Forelimb muscle (tissue), 1 donor: ENCODE results near the gene RRN3. TPM values are rescaled to one million over a fixed set of nuclear protein-coding genes. Genes with fewer than 3 reads are reported as not detected.
"Not testable (repeated sequence)": the region's sequence is repeated elsewhere in the genome, so short reads cannot be mapped to it uniquely, and the experiment has no call there.

Experiments
- DNase-seq: peaks from one replicate; pipeline ENCODE4 v3.0.0-alpha.2; 2013; ENCODE audit warnings: low read depth
- polyA plus RNA-seq: library from polyadenylated mRNA; unstranded; fragments of 120-200 nt; gene quantifications from one replicate; pipeline ENCODE4 v1.2.1, GENCODE V29; 2013; ENCODE audit not compliant: insufficient read length

Gene RRN3
- polyA plus RNA-seq, 1 donor, result 31.4 TPM

- not testable (repeated sequence) for DNase-seq
These were observed 65.7 kb downstream of the RRN3 start for GRCh38 chr16:15028345-15028715.

GRCh38 chr16:15027503-15028344 is 66.3 kb downstream of the RRN3 start:
- DNase-seq, result not testable (repeated sequence)

- not testable (repeated sequence) for DNase-seq
These were observed 67.0 kb downstream of the RRN3 start for GRCh38 chr16:15027051-15027450.

GRCh38 chr16:15025234-15025951 is 68.7 kb downstream of the RRN3 start:
- not testable (repeated sequence) for DNase-seq

- not testable (repeated sequence) for DNase-seq
These were observed 69.2 kb downstream of the RRN3 start for GRCh38 chr16:15024858-15025199.

- DNase-seq, result not testable (repeated sequence)
These were observed 70.5 kb downstream of the RRN3 start for GRCh38 chr16:15023381-15024077.

GRCh38 chr16:15022194-15022593 is 71.9 kb downstream of the RRN3 start:
- DNase-seq, result not testable (repeated sequence)

- DNase-seq, result not testable (repeated sequence)
These were observed 72.6 kb downstream of the RRN3 start for GRCh38 chr16:15021429-15021828.

- not testable (repeated sequence) for DNase-seq
These were observed 77.0 kb downstream of the RRN3 start for GRCh38 chr16:15016951-15017580.

- DNase-seq, result not testable (repeated sequence)
These were observed 77.7 kb downstream of the RRN3 start for GRCh38 chr16:15016354-15016753.

- DNase-seq, result not testable (repeated sequence)
These were observed 78.4 kb downstream of the RRN3 start for GRCh38 chr16:15015671-15016070.

GRCh38 chr16:15012941-15013340 is 81.1 kb downstream of the RRN3 start:
- DNase-seq, result not testable (repeated sequence)

Other genes starting within 250 kb of the RRN3 start
- gene NPIPA1, start 156.8 kb downstream of the RRN3 start, polyA plus RNA-seq, result 88.5 TPM
- 37.9 TPM for gene PDXDC1, start 119.2 kb downstream of the RRN3 start, polyA plus RNA-seq
- gene NTAN1, start 38.2 kb downstream of the RRN3 start, polyA plus RNA-seq, result 45.0 TPM